Endothelial cell of umbilical vein (primary cell): ENCODE measurements around the gene LMCD1. TPM values are rescaled to one million over a fixed set of nuclear protein-coding genes. Genes with fewer than 3 reads are reported as not detected.

Experiments
- BruUV-seq: library from RNA; stranded (reverse); fragments of 400-500 nt; replicated peaks from 2 replicates; lab custom pipeline; 2021; lab: Mats Ljungman, UMichigan
- CTCF ChIA-PET: fragments of 300-600, 350-600 bp; sonication (Branson Sonifier 250); formaldehyde crosslinking; loops from one replicate; lab custom pipeline; 2021; ENCODE audit warnings: antibody characterized with exemption, inconsistent platforms; lab: Charles Lee
- POLR2A ChIA-PET: fragments of 300-600, 350-600 bp; sonication (Branson Sonifier 250); formaldehyde crosslinking; loops from one replicate; lab custom pipeline; 2021; ENCODE audit warnings: antibody characterized with exemption, inconsistent platforms; lab: Charles Lee
- DNase-seq: peaks from one replicate; pipeline ENCODE4 v3.0.0-alpha.2; 2011; ENCODE audit warnings: low read depth, low spot score
- FAIRE-seq: peaks from 2 replicates; lab custom pipeline; 2011; peaks lifted over from hg19 to GRCh38; lab: Jason Lieb, UNC
- H2AFZ ChIP-seq: 2 replicates; pipeline ENCODE4 v1.6.0; 2012; ENCODE audit warnings: low read depth, low read length, control low read depth, inconsistent platforms
- H3K27ac ChIP-seq: 2 replicates; pipeline ENCODE4 v1.5.1; 2011; ENCODE audit warnings: low read depth, mild to moderate bottlenecking, control low read depth, low read length, moderate library complexity; ENCODE audit not compliant: insufficient read depth
- H3K27me3 ChIP-seq, 2 experiments: 2 replicates each; pipeline versions ENCODE4 v1.6.0 to v1.6.1; 2011; ENCODE audit warnings: low read length in 2 of 2, mixed read lengths in 1 of 2; ENCODE audit not compliant: control insufficient read depth in 2 of 2, insufficient read depth in 2 of 2
- H3K36me3 ChIP-seq, 2 experiments: 2 replicates in 1 of 2; 3 replicates in 1 of 2; pipeline ENCODE4 v1.5.1; 2011; ENCODE audit warnings: low read length in 2 of 2, mild to moderate bottlenecking in 1 of 2, moderate library complexity in 1 of 2; ENCODE audit not compliant: control insufficient read depth in 2 of 2, insufficient read depth in 2 of 2; ENCODE audit errors: extremely low read depth in 1 of 2
- H3K4me1 ChIP-seq: 3 replicates; pipeline ENCODE4 v1.5.1; 2011; ENCODE audit warnings: mild to moderate bottlenecking, low read length; ENCODE audit not compliant: control insufficient read depth, insufficient read depth; ENCODE audit errors: extremely low read depth
- H3K4me2 ChIP-seq: 2 replicates; pipeline ENCODE4 v1.6.1; 2011; ENCODE audit warnings: low read length, control low read depth, mixed read lengths; ENCODE audit not compliant: insufficient read depth
- H3K4me3 ChIP-seq, 3 experiments: fragments of 200-600 bp in 1 of 3; sonication (generic), shearing (Covaris generic) in 1 of 3; replicated peaks in 1 of 3; 2 replicates each; pipeline ENCODE4 v1.5.1; 2011 to 2016; ENCODE audit warnings: control low read depth in 3 of 3, low read length in 3 of 3, mild to moderate bottlenecking in 2 of 3, inconsistent platforms in 1 of 3, low read depth in 1 of 3, moderate library complexity in 1 of 3; ENCODE audit not compliant: insufficient read depth in 1 of 3
- H3K79me2 ChIP-seq: 2 replicates; pipeline ENCODE4 v1.6.0; 2012; ENCODE audit warnings: low read length, inconsistent platforms; ENCODE audit not compliant: control insufficient read depth, insufficient read depth
- H3K9ac ChIP-seq: replicated peaks from 2 replicates; pipeline ENCODE3; 2011; ENCODE audit warnings: low read length, control low read depth; ENCODE audit not compliant: insufficient read depth; ENCODE audit errors: extremely low read depth
- H3K9me1 ChIP-seq: replicated peaks from 3 replicates; pipeline ENCODE4 v1.6.0; 2011; ENCODE audit warnings: mild to moderate bottlenecking, low read length; ENCODE audit not compliant: control insufficient read depth, insufficient read depth; ENCODE audit errors: extremely low read depth
- H3K9me3 ChIP-seq: replicated peaks from 2 replicates; pipeline ENCODE4 v1.5.1; 2012; ENCODE audit warnings: low read length, inconsistent platforms; ENCODE audit not compliant: control insufficient read depth, insufficient read depth
- H4K20me1 ChIP-seq: replicated peaks from 2 replicates; pipeline ENCODE3; 2011; ENCODE audit warnings: mild to moderate bottlenecking, low read length; ENCODE audit not compliant: control insufficient read depth, insufficient read depth; ENCODE audit errors: extremely low read depth
- CTCF ChIP-seq, 2 donors: IDR thresholded peaks; 1 replicate in 1 of 2; 2 replicates in 1 of 2; pipeline ENCODE4 v1.5.1; 2011; ENCODE audit warnings: low read length in 2 of 2, mild to moderate bottlenecking in 2 of 2, moderate library complexity in 2 of 2, control low read depth in 1 of 2, inconsistent platforms in 1 of 2, low read depth in 1 of 2; ENCODE audit not compliant: insufficient read depth in 1 of 2; ENCODE audit errors: extremely low read depth in 1 of 2
- FOS ChIP-seq: IDR thresholded peaks from 2 replicates; pipeline ENCODE4 v1.6.1; 2011; ENCODE audit warnings: mild to moderate bottlenecking, low read length, moderate library complexity, borderline replicate concordance; ENCODE audit not compliant: insufficient read depth
- GATA2 ChIP-seq: IDR thresholded peaks from 2 replicates; pipeline ENCODE4 v1.7.0; 2011; ENCODE audit warnings: low read depth, mild to moderate bottlenecking, moderate library complexity, mixed read lengths, low read length; ENCODE audit not compliant: insufficient read length, insufficient read depth
- MAX ChIP-seq: IDR thresholded peaks from 2 replicates; pipeline ENCODE4 v1.6.1; 2011; ENCODE audit not compliant: insufficient read depth, insufficient read length
- POLR2A ChIP-seq: IDR thresholded peaks from 2 replicates; pipeline ENCODE4 v1.6.1; 2012; ENCODE audit warnings: low read depth, mild to moderate bottlenecking, control low read depth, low read length
- POLR2AphosphoS5 ChIP-seq: IDR thresholded peaks from 2 replicates; pipeline ENCODE4 v1.6.1; 2012; ENCODE audit warnings: low read depth, mild to moderate bottlenecking, control low read depth, low read length, moderate library complexity; ENCODE audit not compliant: insufficient read depth
- dilution Hi-C: fragments of 300-500 bp; cut with MboI; formaldehyde crosslinking; loops from one replicate; pipeline ENCODE4 v1.15.0; 2019; ENCODE audit warnings: low sequenced_read_pairs; ENCODE audit not compliant: extremely low pct_ligation_motif_present
- intact Hi-C: fragments of 100-400 bp; cut with micrococcal nuclease; formaldehyde crosslinking; loops from one replicate; pipeline ENCODE4 v1.10.0; 2022
- polyA plus RNA-seq, 4 experiments: library from polyadenylated mRNA; depleted of rRNA in 3 of 4; stranded (reverse) in 3 of 4; unstranded in 1 of 4; fragments of >200 nt; gene quantifications; 2 replicates each; pipeline versions ENCODE4 v1.2.1 to v1.2.3, GENCODE V29; 2011 to 2012; ENCODE audit warnings: missing spikeins in 1 of 4
- total RNA-seq: library from RNA; stranded (reverse); gene quantifications from 2 replicates; pipeline ENCODE4 v1.2.3, GENCODE V29; 2021

The LMCD1 gene
- total and polyA plus RNA-seq, 2 donors (not counting 3 experiments of a cell fraction or from before 2014, with no cell fraction given), result 7.6 to 14.5 TPM

GRCh38 chr3:8563146-8563545 lies 61.5 kb downstream of the LMCD1 start:
- Histone ChIP-seq H3K27me3 (no peaks in the 10 kb centered on the region), H2AFZ (no peak overlapping the region), H3K4me1 (peaks cover 12% of the 10 kb centered on the region), H3K79me2 (no peaks in the 10 kb centered on the region), H3K4me3 (no peak overlapping the region), H3K9ac (no peak overlapping the region), H3K36me3 (no peaks in the 10 kb centered on the region), H3K4me2 (no peak overlapping the region), H3K9me1 (no peaks in the 10 kb centered on the region), H4K20me1 (no peaks in the 10 kb centered on the region), H3K27ac (no peak overlapping the region), H3K9me3 (no peaks in the 10 kb centered on the region)
- dilution Hi-C loops (no loop called here), intact Hi-C loops (loop anchor here (2.0 to 5.0 kb wide), 2 partner anchors 62 to 121 kb away; partner anchors contain the start of gene LMCD1)
- FAIRE-seq (peak; percentile 84), DNase-seq (peak; percentile 72)
- ChIA-PET CTCF (interaction anchor here (1.6 kb wide), 1 partner anchor 146 kb away, joined by 4 read pairs; no protein-coding TSS in a partner anchor), POLR2A (no interaction called here)
- BruUV-seq, result no TSS peak
- TF ChIP-seq CTCF (IDR thresholded peaks at IDR 0.05; ENCODE audit: extremely low read depth in 1 of 2, insufficient read depth in 1 of 2, low read depth in 1 of 2, low read length in 2 of 2) (no peak), POLR2A (no peak)

GRCh38 chr3:8563597-8563996 lies 62.0 kb downstream of the LMCD1 start:
- no TSS peak for BruUV-seq
- Histone ChIP-seq H3K4me3 (no peak overlapping the region), H3K79me2 (no peaks in the 10 kb centered on the region), H3K27me3 (no peaks in the 10 kb centered on the region), H3K27ac (no peak overlapping the region), H3K9ac (no peak overlapping the region), H2AFZ (no peak overlapping the region), H3K4me2 (no peak overlapping the region), H3K9me3 (no peaks in the 10 kb centered on the region), H4K20me1 (no peaks in the 10 kb centered on the region), H3K36me3 (no peaks in the 10 kb centered on the region), H3K4me1 (peaks cover 12% of the 10 kb centered on the region), H3K9me1 (no peaks in the 10 kb centered on the region)
- dilution Hi-C loops, result no loop called here
- intact Hi-C loops, result loop anchor here (2.0 to 5.0 kb wide), 2 partner anchors 63 to 121 kb away; partner anchors contain the start of gene LMCD1
- CTCF ChIA-PET, result no interaction called here
- DNase-seq (no peak), FAIRE-seq (no peak)
- POLR2A ChIA-PET, result no interaction called here
- TF ChIP-seq MAX (no peak), CTCF (IDR thresholded peaks at IDR 0.05; ENCODE audit: extremely low read depth in 1 of 2, insufficient read depth in 1 of 2, low read depth in 1 of 2, low read length in 2 of 2) (no peak), FOS (no peak), POLR2AphosphoS5 (no peak), GATA2 (no peak)
